ENCODE measurements around the gene PALS2.

PALS2 gene

DNA sequence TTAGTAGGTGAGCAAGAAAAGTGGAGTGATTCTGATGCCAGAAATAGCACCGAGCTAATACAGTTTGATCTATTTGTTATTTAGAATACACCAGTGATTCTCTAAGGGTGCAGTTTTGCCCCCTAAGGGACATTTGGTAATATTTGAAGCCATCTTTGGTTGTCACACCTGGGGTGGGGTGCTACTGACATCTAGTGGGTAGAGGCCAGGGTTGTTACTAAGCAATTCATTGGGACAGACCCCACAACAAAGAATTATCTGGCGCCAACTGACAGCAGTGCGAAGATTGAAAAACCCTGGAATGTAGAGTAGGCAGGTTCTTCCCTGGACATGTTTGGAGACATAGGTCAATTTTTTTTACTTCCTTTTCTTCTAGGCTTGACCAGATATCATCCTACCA lies 14.6 kb downstream of the PALS2 start:
- Histone ChIP-seq H3K4me1 (ENCODE audit: control insufficient read depth, insufficient read depth, low read length) (peaks cover 26% of the 10 kb centered on the region), H3K27ac (ENCODE audit: low read depth, low read length) (no peak overlapping the region), H3K9ac (ENCODE audit: low read depth, low read length) (no peak overlapping the region), H3K4me3 (ENCODE audit: low read depth, low read length) (no peak overlapping the region), H3K27me3 (ENCODE audit: control insufficient read depth, insufficient read depth, low read length) (no peaks in the 10 kb centered on the region), H3K36me3 (ENCODE audit: control insufficient read depth, insufficient read depth, low read length) (no peaks in the 10 kb centered on the region), H3K9me3 (ENCODE audit: control insufficient read depth, insufficient read depth, low read length) (no peaks in the 10 kb centered on the region)

- Histone ChIP-seq H3K27ac (ENCODE audit: low read depth, low read length) (no peak overlapping the region), H3K4me1 (ENCODE audit: control insufficient read depth, insufficient read depth, low read length) (peaks cover 28% of the 10 kb centered on the region), H3K4me3 (ENCODE audit: low read depth, low read length) (no peak overlapping the region), H3K36me3 (ENCODE audit: control insufficient read depth, insufficient read depth, low read length) (peaks cover 7% of the 10 kb centered on the region; the same call in 1 of the 2 replicates), H3K9ac (ENCODE audit: low read depth, low read length) (no peak overlapping the region), H3K27me3 (ENCODE audit: control insufficient read depth, insufficient read depth, low read length) (no peaks in the 10 kb centered on the region), H3K9me3 (ENCODE audit: control insufficient read depth, insufficient read depth, low read length) (no peaks in the 10 kb centered on the region)
Measured at GRCh38 chr7:24591152-24591551, 17.9 kb downstream of the PALS2 start.

DNA sequence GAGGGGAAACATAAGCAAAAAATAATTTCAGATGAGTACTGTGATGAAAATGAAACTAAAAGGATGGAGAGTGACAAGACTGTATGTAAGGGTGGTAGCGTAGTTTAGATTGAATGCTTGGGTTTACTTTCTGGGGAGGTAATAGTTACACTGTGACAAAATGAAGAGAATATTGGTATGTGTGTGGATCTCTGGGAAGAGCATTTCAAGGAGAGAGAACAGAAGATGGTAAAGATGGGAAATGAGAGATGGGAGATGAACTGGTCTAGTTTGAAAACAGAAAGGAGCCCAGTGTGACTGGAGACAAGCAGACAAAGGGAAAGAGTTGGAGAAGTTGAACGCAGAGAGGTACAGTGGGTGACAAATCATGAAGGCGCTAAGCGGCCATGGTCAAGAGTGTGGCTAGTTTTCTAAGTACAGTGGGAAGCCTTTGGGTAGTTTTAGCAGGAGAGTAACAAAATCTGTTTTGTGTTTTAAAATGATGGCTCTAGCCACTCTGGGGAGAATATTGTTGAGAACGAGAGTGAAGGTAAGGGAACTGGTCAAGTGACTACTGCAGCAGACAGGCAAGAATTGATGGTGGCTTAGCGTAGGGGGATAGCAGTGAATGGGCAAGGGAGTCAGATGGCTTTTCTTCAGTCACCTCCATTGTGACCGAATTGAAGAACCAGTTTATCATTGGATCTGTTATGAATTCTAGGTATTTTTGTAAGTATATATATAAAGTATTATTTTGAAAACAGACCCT lies 22.6 kb downstream of the PALS2 start:
- Histone ChIP-seq H3K27ac (ENCODE audit: low read depth, low read length) (no peak overlapping the region), H3K27me3 (ENCODE audit: control insufficient read depth, insufficient read depth, low read length) (no peaks in the 10 kb centered on the region), H3K9me3 (ENCODE audit: control insufficient read depth, insufficient read depth, low read length) (no peaks in the 10 kb centered on the region), H3K4me1 (ENCODE audit: control insufficient read depth, insufficient read depth, low read length) (peaks cover 11% of the 10 kb centered on the region), H3K9ac (ENCODE audit: low read depth, low read length) (no peak overlapping the region), H3K4me3 (ENCODE audit: low read depth, low read length) (no peak overlapping the region), H3K36me3 (ENCODE audit: control insufficient read depth, insufficient read depth, low read length) (peaks cover 7% of the 10 kb centered on the region; the same call in 1 of the 2 replicates)

DNA sequence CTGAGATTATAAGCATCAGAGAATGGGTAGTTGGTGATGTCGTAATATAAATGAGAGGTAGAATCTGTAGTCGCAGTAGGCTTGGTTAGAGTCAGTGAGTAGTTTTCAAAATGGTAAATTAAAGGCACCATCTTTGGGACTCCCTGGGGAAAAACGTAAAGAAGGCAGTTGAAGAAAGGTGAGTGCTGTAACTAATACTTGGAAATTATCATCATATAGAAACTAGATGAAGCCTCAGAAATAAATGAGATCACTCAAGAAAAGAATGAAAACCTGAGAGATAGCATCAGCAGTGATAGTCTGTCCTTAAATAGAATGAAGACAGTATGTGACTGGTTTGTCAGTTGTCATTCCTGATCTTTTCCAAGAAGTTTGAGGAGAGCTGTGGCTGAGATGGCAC lies 23.8 kb downstream of the PALS2 start:
- Histone ChIP-seq H3K36me3 (ENCODE audit: control insufficient read depth, insufficient read depth, low read length) (peaks cover 7% of the 10 kb centered on the region; the same call in 1 of the 2 replicates), H3K27me3 (ENCODE audit: control insufficient read depth, insufficient read depth, low read length) (no peaks in the 10 kb centered on the region), H3K9me3 (ENCODE audit: control insufficient read depth, insufficient read depth, low read length) (no peaks in the 10 kb centered on the region), H3K4me3 (ENCODE audit: low read depth, low read length) (no peak overlapping the region), H3K27ac (ENCODE audit: low read depth, low read length) (no peak overlapping the region), H3K9ac (ENCODE audit: low read depth, low read length) (no peak overlapping the region), H3K4me1 (ENCODE audit: control insufficient read depth, insufficient read depth, low read length) (peaks cover 13% of the 10 kb centered on the region; the same call in 1 of the 2 replicates)

DNA sequence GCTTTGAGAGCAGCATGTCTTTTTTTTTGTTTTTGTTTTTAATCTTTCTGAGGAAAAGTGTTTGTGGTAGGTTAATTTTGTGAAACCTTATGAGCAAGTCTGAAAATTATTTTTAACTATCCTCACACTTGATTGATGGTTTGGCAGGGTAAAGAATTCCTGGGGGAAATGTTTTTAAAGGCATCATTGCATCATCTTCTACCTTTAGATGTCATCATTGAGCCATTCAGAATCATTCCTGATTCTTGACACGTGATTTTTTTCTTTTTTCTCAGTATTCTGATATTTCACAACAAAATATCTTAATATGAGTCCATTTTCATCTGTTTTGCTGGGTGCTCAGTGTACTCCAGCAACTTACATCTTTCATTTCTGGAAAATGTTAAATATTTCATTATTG lies 28.3 kb downstream of the PALS2 start:
- Histone ChIP-seq H3K27ac (ENCODE audit: low read depth, low read length) (no peak overlapping the region), H3K27me3 (ENCODE audit: control insufficient read depth, insufficient read depth, low read length) (no peaks in the 10 kb centered on the region), H3K9me3 (ENCODE audit: control insufficient read depth, insufficient read depth, low read length) (no peaks in the 10 kb centered on the region), H3K4me3 (ENCODE audit: low read depth, low read length) (no peak overlapping the region), H3K4me1 (ENCODE audit: control insufficient read depth, insufficient read depth, low read length) (peaks cover 21% of the 10 kb centered on the region), H3K9ac (ENCODE audit: low read depth, low read length) (no peak overlapping the region), H3K36me3 (ENCODE audit: control insufficient read depth, insufficient read depth, low read length) (no peaks in the 10 kb centered on the region)

- no peaks in the 10 kb centered on the region for H3K36me3 ChIP-seq (ENCODE audit: control insufficient read depth, insufficient read depth, low read length)
- H3K4me3 ChIP-seq (ENCODE audit: low read depth, low read length), result no peak overlapping the region
- H3K27me3 ChIP-seq (ENCODE audit: control insufficient read depth, insufficient read depth, low read length), result no peaks in the 10 kb centered on the region
- no peaks in the 10 kb centered on the region for H3K9me3 ChIP-seq (ENCODE audit: control insufficient read depth, insufficient read depth, low read length)
- H3K4me1 ChIP-seq (ENCODE audit: control insufficient read depth, insufficient read depth, low read length), result peaks cover 17% of the 10 kb centered on the region
- H3K27ac ChIP-seq (ENCODE audit: low read depth, low read length), result no peak overlapping the region
- H3K9ac ChIP-seq (ENCODE audit: low read depth, low read length), result no peak overlapping the region
Measured at GRCh38 chr7:24602860-24603456, 29.7 kb downstream of the PALS2 start.

GRCh38 chr7:24604630-24605029 lies 31.4 kb downstream of the PALS2 start:
- no peak overlapping the region for H3K4me3 ChIP-seq (ENCODE audit: low read depth, low read length)
- H3K9me3 ChIP-seq (ENCODE audit: control insufficient read depth, insufficient read depth, low read length), result no peaks in the 10 kb centered on the region
- no peak overlapping the region for H3K27ac ChIP-seq (ENCODE audit: low read depth, low read length)
- peaks cover 31% of the 10 kb centered on the region for H3K4me1 ChIP-seq (ENCODE audit: control insufficient read depth, insufficient read depth, low read length)
- H3K9ac ChIP-seq (ENCODE audit: low read depth, low read length), result no peak overlapping the region
- H3K36me3 ChIP-seq (ENCODE audit: control insufficient read depth, insufficient read depth, low read length), result no peaks in the 10 kb centered on the region
- no peaks in the 10 kb centered on the region for H3K27me3 ChIP-seq (ENCODE audit: control insufficient read depth, insufficient read depth, low read length)

GRCh38 chr7:24608504-24608903 lies 35.3 kb downstream of the PALS2 start:
- no peak overlapping the region for H3K9ac ChIP-seq (ENCODE audit: low read depth, low read length)
- H3K27ac ChIP-seq (ENCODE audit: low read depth, low read length), result peak overlapping the region; percentile 79
- no peaks in the 10 kb centered on the region for H3K9me3 ChIP-seq (ENCODE audit: control insufficient read depth, insufficient read depth, low read length)
- H3K4me1 ChIP-seq (ENCODE audit: control insufficient read depth, insufficient read depth, low read length), result peaks cover 43% of the 10 kb centered on the region
- no peaks in the 10 kb centered on the region for H3K27me3 ChIP-seq (ENCODE audit: control insufficient read depth, insufficient read depth, low read length)
- H3K4me3 ChIP-seq (ENCODE audit: low read depth, low read length), result no peak overlapping the region
- H3K36me3 ChIP-seq (ENCODE audit: control insufficient read depth, insufficient read depth, low read length), result no peaks in the 10 kb centered on the region

DNA sequence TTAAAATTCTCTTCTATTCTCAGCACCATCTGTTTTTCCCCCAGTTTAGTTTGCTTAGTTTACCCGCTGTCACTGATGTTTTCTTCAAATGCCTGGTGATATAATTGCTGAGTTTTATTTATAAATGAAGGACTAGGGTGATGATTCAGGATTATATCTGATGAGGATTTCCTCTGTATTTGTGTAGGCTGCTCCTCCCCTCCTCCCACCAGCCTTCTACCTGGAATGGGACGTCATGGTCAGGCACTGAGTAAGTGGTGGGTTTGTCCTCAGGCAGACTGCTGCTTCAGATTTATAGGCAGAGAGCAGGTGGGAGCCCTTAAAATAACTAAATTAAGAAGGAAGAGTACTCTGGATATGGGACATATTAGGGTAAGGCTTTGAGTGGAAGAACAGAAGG lies 35.8 kb downstream of the PALS2 start:
- no peak overlapping the region for H3K4me3 ChIP-seq (ENCODE audit: low read depth, low read length)
- H3K9ac ChIP-seq (ENCODE audit: low read depth, low read length), result no peak overlapping the region
- peak overlapping the region; percentile 79 for H3K27ac ChIP-seq (ENCODE audit: low read depth, low read length)
- H3K4me1 ChIP-seq (ENCODE audit: control insufficient read depth, insufficient read depth, low read length), result peaks cover 43% of the 10 kb centered on the region
- H3K36me3 ChIP-seq (ENCODE audit: control insufficient read depth, insufficient read depth, low read length), result no peaks in the 10 kb centered on the region
- H3K27me3 ChIP-seq (ENCODE audit: control insufficient read depth, insufficient read depth, low read length), result no peaks in the 10 kb centered on the region
- H3K9me3 ChIP-seq (ENCODE audit: control insufficient read depth, insufficient read depth, low read length), result no peaks in the 10 kb centered on the region

GRCh38 chr7:24609570-24609969 lies 36.3 kb downstream of the PALS2 start:
- Histone ChIP-seq H3K27ac (ENCODE audit: low read depth, low read length) (peak overlapping the region; percentile 79), H3K27me3 (ENCODE audit: control insufficient read depth, insufficient read depth, low read length) (no peaks in the 10 kb centered on the region), H3K9me3 (ENCODE audit: control insufficient read depth, insufficient read depth, low read length) (no peaks in the 10 kb centered on the region), H3K4me1 (ENCODE audit: control insufficient read depth, insufficient read depth, low read length) (peaks cover 38% of the 10 kb centered on the region), H3K9ac (ENCODE audit: low read depth, low read length) (no peak overlapping the region), H3K36me3 (ENCODE audit: control insufficient read depth, insufficient read depth, low read length) (no peaks in the 10 kb centered on the region), H3K4me3 (ENCODE audit: low read depth, low read length) (no peak overlapping the region)

- H3K36me3 ChIP-seq (ENCODE audit: control insufficient read depth, insufficient read depth, low read length), result no peaks in the 10 kb centered on the region
- no peak overlapping the region for H3K27ac ChIP-seq (ENCODE audit: low read depth, low read length)
- H3K4me1 ChIP-seq (ENCODE audit: control insufficient read depth, insufficient read depth, low read length), result peaks cover 37% of the 10 kb centered on the region
- no peaks in the 10 kb centered on the region for H3K9me3 ChIP-seq (ENCODE audit: control insufficient read depth, insufficient read depth, low read length)
- no peaks in the 10 kb centered on the region for H3K27me3 ChIP-seq (ENCODE audit: control insufficient read depth, insufficient read depth, low read length)
- no peak overlapping the region for H3K4me3 ChIP-seq (ENCODE audit: low read depth, low read length)
- no peak overlapping the region for H3K9ac ChIP-seq (ENCODE audit: low read depth, low read length)
Measured at GRCh38 chr7:24611130-24611529, 37.9 kb downstream of the PALS2 start.
